ENCODE measurements around the gene HERPUD1. TPM values are rescaled to one million over a fixed set of nuclear protein-coding genes. Genes with fewer than 3 reads are reported as not detected.

Gene HERPUD1
- total and polyA plus RNA-seq, 5 donors from 2014 or later, result 133 to 454 (median 146) TPM

DNA sequence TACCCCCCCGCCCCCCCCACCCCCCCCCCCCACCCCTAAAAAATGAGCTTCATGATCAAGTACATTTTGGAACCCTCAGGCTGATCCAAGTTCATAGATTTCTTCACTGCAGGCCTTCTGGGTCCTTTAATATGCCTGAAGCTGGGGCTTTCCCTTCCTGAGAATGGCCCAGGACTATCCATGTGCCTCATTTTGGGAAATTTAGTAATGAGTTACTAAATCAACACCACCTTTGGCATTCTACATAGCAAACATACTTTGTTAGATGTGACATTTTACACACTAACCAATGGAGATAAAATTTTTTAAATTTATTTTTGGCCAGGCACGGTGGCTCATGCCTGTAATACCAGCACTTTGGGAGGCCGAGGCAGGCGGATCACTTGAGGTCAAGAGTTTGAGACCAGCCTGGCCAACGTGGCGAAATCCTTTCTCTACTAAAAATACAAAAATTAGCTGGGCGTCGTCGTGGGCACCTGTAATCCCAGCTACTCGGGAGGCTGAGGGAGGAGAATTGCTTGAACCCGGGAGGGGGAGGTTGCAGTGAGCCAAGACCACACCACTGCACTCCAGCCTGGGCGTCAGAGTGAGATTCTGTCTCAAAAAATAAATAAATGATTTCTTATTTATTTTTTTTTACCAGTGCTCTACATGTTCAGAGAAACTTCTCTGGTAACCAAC is 14.0 kb downstream of the HERPUD1 start:
- peaks cover 49% of the 10 kb centered on the region for H3K36me3 ChIP-seq (ENCODE audit: control insufficient read depth, insufficient read depth, low read length)
- no peaks in the 10 kb centered on the region for H3K27me3 ChIP-seq (ENCODE audit: control insufficient read depth, insufficient read depth, low read length)
- Mint-ChIP-seq H3K27ac (no peak overlapping the region), H3K4me1 (peaks cover 13 to 34% (median 24%) of the 10 kb centered on the region in 4 donors), H3K9me3 (no peaks in the 10 kb centered on the region), H3K36me3 (peaks cover 30% of the 10 kb centered on the region), H3K4me3 (no peak overlapping the region), H3K27me3 (no peaks in the 10 kb centered on the region)
- DNase-seq (no peak), ATAC-seq (ENCODE audit: low read depth in 2 of 2) (no peak)
- H3K9me3 ChIP-seq (ENCODE audit: control insufficient read depth in 2 of 2, low read length in 2 of 2), result no peaks in the 10 kb centered on the region
- H3K4me1 ChIP-seq (ENCODE audit: control insufficient read depth, insufficient read depth, low read length, poor library complexity, severe bottlenecking), result peaks cover 12% of the 10 kb centered on the region
- H3K27ac ChIP-seq (ENCODE audit: insufficient read depth, low read length, poor library complexity, severe bottlenecking), result no peak overlapping the region
- H3K4me3 ChIP-seq (ENCODE audit: low read depth, low read length), result no peak overlapping the region

DNA sequence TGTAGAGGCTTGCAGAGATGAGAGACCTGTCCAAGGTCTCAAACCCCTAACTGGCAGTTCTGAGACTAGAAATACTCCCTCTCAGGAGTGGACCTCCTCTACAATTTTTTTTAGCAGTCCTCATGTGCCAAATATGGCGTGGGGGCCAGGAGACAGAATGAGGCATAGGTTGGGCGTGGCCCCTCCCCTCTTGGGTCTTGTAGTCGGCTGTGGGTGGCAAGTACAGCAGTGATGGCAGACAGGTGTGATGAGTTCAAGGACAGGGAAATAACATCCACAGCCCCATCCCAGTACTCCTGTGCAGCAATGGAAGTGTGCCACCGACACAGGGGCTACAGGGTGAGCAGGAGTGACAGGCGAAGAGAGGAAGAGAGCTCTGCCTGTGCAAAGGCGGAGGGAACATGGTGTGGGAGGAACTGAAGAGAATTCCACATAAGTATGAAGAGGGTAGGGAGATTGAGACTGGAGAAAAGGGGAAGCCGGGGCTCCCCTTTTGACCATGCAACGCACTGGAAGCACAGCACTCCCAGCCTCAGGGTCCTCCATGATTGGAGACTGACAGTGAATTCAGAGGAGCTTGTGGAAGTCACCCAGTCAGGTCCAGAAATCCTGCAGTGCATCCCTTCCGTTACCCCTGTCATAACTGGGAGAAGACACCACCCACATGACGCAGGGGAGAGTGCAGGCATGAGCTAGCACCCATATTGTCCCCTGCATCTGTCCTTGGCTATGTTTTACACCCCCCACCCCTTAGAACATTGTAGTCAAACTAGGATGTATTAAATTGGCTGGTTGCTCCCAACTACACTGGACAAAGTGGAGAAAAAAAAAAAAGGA is 15.0 kb downstream of the HERPUD1 start:
- peaks cover 39% of the 10 kb centered on the region for H3K36me3 ChIP-seq (ENCODE audit: control insufficient read depth, insufficient read depth, low read length)
- peaks cover 27% of the 10 kb centered on the region for H3K36me3 Mint-ChIP-seq
- no peak overlapping the region for H3K4me3 ChIP-seq (ENCODE audit: low read depth, low read length)
- no peak for ATAC-seq (ENCODE audit: low read depth in 2 of 2)
- H3K27me3 ChIP-seq (ENCODE audit: control insufficient read depth, insufficient read depth, low read length), result no peaks in the 10 kb centered on the region
- H3K4me1 Mint-ChIP-seq, result peaks cover 16 to 37% (median 27%) of the 10 kb centered on the region in 4 donors
- H3K9me3 ChIP-seq (ENCODE audit: control insufficient read depth in 2 of 2, low read length in 2 of 2), result no peaks in the 10 kb centered on the region
- no peak overlapping the region for H3K27ac ChIP-seq (ENCODE audit: insufficient read depth, low read length, poor library complexity, severe bottlenecking)
- H3K27me3 Mint-ChIP-seq, result no peaks in the 10 kb centered on the region
- no peak overlapping the region for H3K4me3 Mint-ChIP-seq
- peaks cover 12% of the 10 kb centered on the region for H3K4me1 ChIP-seq (ENCODE audit: control insufficient read depth, insufficient read depth, low read length, poor library complexity, severe bottlenecking)
- DNase-seq, result no peak
- no peaks in the 10 kb centered on the region for H3K9me3 Mint-ChIP-seq
- H3K27ac Mint-ChIP-seq, result peak overlapping the region; percentile 60 to 75 (median 68)

DNA sequence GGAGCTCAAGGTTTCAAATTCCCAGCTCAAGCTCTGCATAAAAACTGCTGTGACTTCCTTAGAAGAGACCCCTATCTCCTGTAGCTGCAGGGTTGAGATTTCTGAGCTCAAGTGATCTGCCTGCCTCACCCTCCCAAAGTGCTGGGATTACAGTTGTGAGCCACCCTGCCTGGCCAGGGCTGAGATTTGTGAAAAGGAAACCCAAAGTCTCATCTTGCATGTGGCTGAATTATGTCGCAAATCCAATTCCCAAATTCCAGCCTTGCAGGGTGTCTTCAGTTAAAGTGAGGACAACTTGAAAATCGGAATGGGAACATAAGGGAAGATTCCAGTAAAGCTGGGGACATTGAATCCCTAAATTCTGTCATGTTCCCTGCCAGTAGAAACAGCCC is 15.7 kb downstream of the HERPUD1 start:
- Mint-ChIP-seq H3K27ac (peak overlapping the region in 2 of 3 donors; percentile 60 to 69), H3K9me3 (no peaks in the 10 kb centered on the region), H3K4me1 (peaks cover 16 to 35% (median 25%) of the 10 kb centered on the region in 4 donors), H3K4me3 (no peak overlapping the region), H3K27me3 (no peaks in the 10 kb centered on the region), H3K36me3 (peaks cover 21% of the 10 kb centered on the region)
- peaks cover 33% of the 10 kb centered on the region for H3K36me3 ChIP-seq (ENCODE audit: control insufficient read depth, insufficient read depth, low read length)
- H3K9me3 ChIP-seq (ENCODE audit: control insufficient read depth in 2 of 2, low read length in 2 of 2), result no peaks in the 10 kb centered on the region
- no peak for ATAC-seq (ENCODE audit: low read depth in 2 of 2)
- no peak overlapping the region for H3K4me3 ChIP-seq (ENCODE audit: low read depth, low read length)
- H3K27me3 ChIP-seq (ENCODE audit: control insufficient read depth, insufficient read depth, low read length), result no peaks in the 10 kb centered on the region
- H3K27ac ChIP-seq (ENCODE audit: insufficient read depth, low read length, poor library complexity, severe bottlenecking), result no peak overlapping the region
- H3K4me1 ChIP-seq (ENCODE audit: control insufficient read depth, insufficient read depth, low read length, poor library complexity, severe bottlenecking), result peaks cover 9% of the 10 kb centered on the region
- no peak for DNase-seq

DNA sequence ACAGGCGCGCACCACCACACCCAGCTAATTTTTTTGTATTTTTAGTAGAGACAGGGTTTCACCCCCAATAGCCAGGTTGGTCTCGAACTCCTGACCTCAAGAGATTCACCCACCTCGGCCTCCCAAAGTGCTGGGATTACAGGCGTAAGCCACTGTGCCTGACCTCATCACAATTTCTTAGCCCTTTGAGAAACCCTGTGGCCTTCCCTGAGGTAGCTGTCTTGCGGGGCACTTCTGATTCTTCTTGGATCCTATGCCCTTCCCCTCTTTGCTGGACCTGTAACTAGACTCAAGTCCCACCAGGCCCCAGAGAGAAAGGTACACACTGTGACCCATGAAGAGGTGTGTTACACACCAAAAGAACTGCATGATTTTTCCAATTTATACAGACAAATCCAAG is 16.3 kb downstream of the HERPUD1 start:
- Mint-ChIP-seq H3K4me3 (no peak overlapping the region), H3K27me3 (no peaks in the 10 kb centered on the region), H3K9me3 (no peaks in the 10 kb centered on the region), H3K27ac (no peak overlapping the region), H3K4me1 (peaks cover 11 to 29% (median 20%) of the 10 kb centered on the region in 4 donors), H3K36me3 (peaks cover 15% of the 10 kb centered on the region)
- Histone ChIP-seq H3K4me3 (ENCODE audit: low read depth, low read length) (no peak overlapping the region), H3K27ac (ENCODE audit: insufficient read depth, low read length, poor library complexity, severe bottlenecking) (no peak overlapping the region), H3K4me1 (ENCODE audit: control insufficient read depth, insufficient read depth, low read length, poor library complexity, severe bottlenecking) (peaks cover 4% of the 10 kb centered on the region), H3K36me3 (ENCODE audit: control insufficient read depth, insufficient read depth, low read length) (peaks cover 26% of the 10 kb centered on the region), H3K27me3 (ENCODE audit: control insufficient read depth, insufficient read depth, low read length) (no peaks in the 10 kb centered on the region), H3K9me3 (ENCODE audit: control insufficient read depth in 2 of 2, low read length in 2 of 2) (no peaks in the 10 kb centered on the region)
- no peak for DNase-seq
- no peak for ATAC-seq (ENCODE audit: low read depth in 2 of 2)

DNA sequence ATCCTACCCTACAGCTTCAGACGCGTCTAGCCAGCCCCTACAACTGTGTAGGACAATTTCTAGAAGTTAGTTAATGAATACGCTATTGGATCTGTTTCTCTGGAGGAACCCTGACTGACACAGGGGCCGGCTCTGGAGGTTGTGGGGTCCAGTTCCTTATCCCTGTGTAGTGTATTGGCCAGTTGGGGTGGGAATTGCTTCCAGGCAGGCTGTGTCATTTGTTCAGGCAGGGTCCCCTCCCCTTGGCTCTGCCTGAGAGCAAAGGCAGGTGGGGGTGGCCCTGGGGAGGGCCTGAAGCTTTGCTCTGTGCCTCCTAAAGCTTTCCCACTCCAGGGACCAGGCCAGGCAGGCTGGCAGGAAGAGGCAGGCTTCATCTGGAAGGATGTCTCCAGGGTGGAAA is 18.1 kb downstream of the HERPUD1 start:
- Mint-ChIP-seq H3K9me3 (no peaks in the 10 kb centered on the region), H3K27ac (peak overlapping the region in 1 of 3 donors; percentile 42), H3K4me3 (no peak overlapping the region), H3K4me1 (peaks cover under 1 to 15% (median 10%) of the 10 kb centered on the region in 4 donors), H3K36me3 (peaks cover 4% of the 10 kb centered on the region), H3K27me3 (no peaks in the 10 kb centered on the region)
- Histone ChIP-seq H3K4me3 (ENCODE audit: low read depth, low read length) (no peak overlapping the region), H3K4me1 (ENCODE audit: control insufficient read depth, insufficient read depth, low read length, poor library complexity, severe bottlenecking) (no peaks in the 10 kb centered on the region), H3K27ac (ENCODE audit: insufficient read depth, low read length, poor library complexity, severe bottlenecking) (no peak overlapping the region), H3K27me3 (ENCODE audit: control insufficient read depth, insufficient read depth, low read length) (no peaks in the 10 kb centered on the region), H3K9me3 (ENCODE audit: control insufficient read depth in 2 of 2, low read length in 2 of 2) (no peaks in the 10 kb centered on the region), H3K36me3 (ENCODE audit: control insufficient read depth, insufficient read depth, low read length) (peaks cover 9% of the 10 kb centered on the region)
- no peak for DNase-seq
- no peak for ATAC-seq (ENCODE audit: low read depth in 2 of 2)

DNA sequence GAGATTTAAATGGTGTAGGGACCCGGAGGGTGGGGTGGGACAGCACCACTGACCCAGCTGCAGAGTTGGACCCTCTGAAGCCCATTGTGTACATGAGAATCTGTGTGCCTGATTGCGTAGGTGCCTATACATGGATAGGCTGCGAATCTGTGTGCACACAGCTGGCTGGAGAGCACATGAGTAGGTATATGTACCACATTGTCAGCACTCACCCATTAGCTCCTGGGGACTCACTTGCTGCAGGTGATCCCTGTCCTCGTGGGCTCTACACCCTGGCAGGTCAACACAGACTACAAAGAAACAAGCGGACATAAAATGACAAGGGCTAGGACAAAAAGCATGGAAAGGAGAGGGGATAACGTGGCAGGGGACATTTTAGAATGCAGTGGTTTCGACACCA is 18.5 kb downstream of the HERPUD1 start:
- H3K9me3 Mint-ChIP-seq, result no peaks in the 10 kb centered on the region
- Histone ChIP-seq H3K4me1 (ENCODE audit: control insufficient read depth, insufficient read depth, low read length, poor library complexity, severe bottlenecking) (no peaks in the 10 kb centered on the region), H3K9me3 (ENCODE audit: control insufficient read depth in 2 of 2, low read length in 2 of 2) (no peaks in the 10 kb centered on the region), H3K27ac (ENCODE audit: insufficient read depth, low read length, poor library complexity, severe bottlenecking) (no peak overlapping the region), H3K4me3 (ENCODE audit: low read depth, low read length) (no peak overlapping the region), H3K27me3 (ENCODE audit: control insufficient read depth, insufficient read depth, low read length) (no peaks in the 10 kb centered on the region), H3K36me3 (ENCODE audit: control insufficient read depth, insufficient read depth, low read length) (peaks cover 4% of the 10 kb centered on the region)
- ATAC-seq (ENCODE audit: low read depth in 2 of 2) (no peak), DNase-seq (no peak)
- peak overlapping the region in 1 of 4 donors; percentile 28 for H3K4me3 Mint-ChIP-seq
- peaks cover 4% of the 10 kb centered on the region for H3K36me3 Mint-ChIP-seq
- H3K27ac Mint-ChIP-seq, result no peak overlapping the region
- H3K4me1 Mint-ChIP-seq, result peaks cover 0 to 15% (median 9%) of the 10 kb centered on the region in 4 donors
- no peaks in the 10 kb centered on the region for H3K27me3 Mint-ChIP-seq

DNA sequence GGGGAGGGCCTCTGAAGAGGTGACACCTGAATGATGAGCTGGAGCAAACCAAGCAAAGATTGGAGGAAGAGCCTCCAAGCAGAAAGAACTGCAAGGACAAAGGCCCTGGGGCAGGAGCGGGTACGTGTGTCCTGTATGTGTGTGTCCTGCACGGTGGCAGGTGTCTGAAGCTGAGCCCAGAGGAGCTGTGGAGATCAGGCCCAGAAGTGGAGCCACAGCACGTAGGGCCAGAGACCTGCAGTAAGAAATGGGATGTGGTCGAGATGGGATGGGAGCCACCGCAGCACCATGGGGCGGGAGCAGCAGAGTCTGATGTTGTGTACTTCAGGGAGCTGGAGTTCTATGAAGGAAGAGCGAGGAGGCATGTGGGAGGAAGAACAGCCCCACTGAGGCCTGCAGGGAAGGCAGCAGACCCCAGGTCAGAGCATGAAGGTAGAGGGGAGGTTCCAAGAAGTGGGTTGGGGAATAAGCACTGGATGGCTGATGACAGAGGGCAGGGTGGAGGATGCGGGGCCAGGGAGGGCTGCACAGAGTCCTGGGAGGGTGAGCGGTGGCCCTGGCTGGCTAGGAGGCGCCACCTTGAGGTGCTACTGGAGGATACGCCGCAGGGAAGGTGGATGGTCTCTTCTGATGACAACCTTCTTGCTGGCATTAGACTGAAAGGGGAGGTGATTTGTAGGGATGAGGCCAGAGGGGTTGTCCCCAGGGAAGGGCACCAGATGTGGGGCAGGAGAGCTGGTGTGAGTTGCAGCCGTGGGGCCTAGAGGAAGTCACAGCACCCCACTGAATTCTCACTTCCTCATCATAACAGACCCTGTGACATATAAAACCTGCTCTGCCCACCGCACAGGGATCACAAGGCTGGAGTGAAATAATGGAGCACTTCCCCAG is 19.2 kb downstream of the HERPUD1 start:
- Mint-ChIP-seq H3K4me1 (peaks cover 0 to 15% (median 9%) of the 10 kb centered on the region in 4 donors), H3K27me3 (no peaks in the 10 kb centered on the region), H3K9me3 (no peaks in the 10 kb centered on the region), H3K27ac (peak overlapping the region in 1 of 3 donors; percentile 90), H3K36me3 (peaks cover 4% of the 10 kb centered on the region), H3K4me3 (no peak overlapping the region)
- H3K4me1 ChIP-seq (ENCODE audit: control insufficient read depth, insufficient read depth, low read length, poor library complexity, severe bottlenecking), result no peaks in the 10 kb centered on the region
- H3K27ac ChIP-seq (ENCODE audit: insufficient read depth, low read length, poor library complexity, severe bottlenecking), result no peak overlapping the region
- H3K36me3 ChIP-seq (ENCODE audit: control insufficient read depth, insufficient read depth, low read length), result peaks cover 3% of the 10 kb centered on the region
- DNase-seq, result peak in 2 of 3 donors; percentile 46 to 71
- peak; percentile 81 to 82 for ATAC-seq (ENCODE audit: low read depth in 2 of 2)
- H3K9me3 ChIP-seq (ENCODE audit: control insufficient read depth in 2 of 2, low read length in 2 of 2), result no peaks in the 10 kb centered on the region
- no peak overlapping the region for H3K4me3 ChIP-seq (ENCODE audit: low read depth, low read length)
- no peaks in the 10 kb centered on the region for H3K27me3 ChIP-seq (ENCODE audit: control insufficient read depth, insufficient read depth, low read length)
